SK-N-SH (cell line): Measurements from ENCODE around the gene CA10. TPM values are rescaled to one million over a fixed set of nuclear protein-coding genes. Genes with fewer than 3 reads are reported as not detected.

Source experiments
- CTCF ChIA-PET: fragments of 300-600, 350-600 bp; formaldehyde crosslinking; extraction: SDS; loops from one replicate; lab custom pipeline; 2021; lab: Yijun Ruan, JAX
- POLR2A ChIA-PET: fragments of 350-600 bp; sonication (Branson Sonifier 250); formaldehyde crosslinking; extraction: SDS; loops from one replicate; lab custom pipeline; 2020; ENCODE audit warnings: antibody characterized with exemption, inconsistent platforms; lab: Yijun Ruan, JAX
- DNase-seq: peaks from one replicate; pipeline ENCODE4 v3.0.0; 2012
- H2AFZ ChIP-seq: fragments of 200-600 bp; sonication (generic); 2 replicates; pipeline ENCODE4 v1.8.1; 2016; ENCODE audit warnings: antibody characterized with exemption, mild to moderate bottlenecking, low read depth
- H3F3A ChIP-seq: fragments of 200-600 bp; sonication (generic); replicated peaks from 2 replicates; pipeline ENCODE3; 2016; ENCODE audit warnings: antibody characterized with exemption, mild to moderate bottlenecking; ENCODE audit not compliant: insufficient read depth
- H3K27ac ChIP-seq, 2 experiments: fragments of 200-500 bp in 1 of 2; fragments of 200-600 bp in 1 of 2; sonication (Bioruptor generic) in 1 of 2; sonication (generic), shearing (Covaris generic) in 1 of 2; 2 replicates each; pipeline versions ENCODE4 v1.5.1 to v1.6.1; 2014 to 2016; ENCODE audit warnings: low read depth in 2 of 2, inconsistent platforms in 1 of 2, low read length in 1 of 2, mild to moderate bottlenecking in 1 of 2, mixed read lengths in 1 of 2
- H3K27me3 ChIP-seq: fragments of 200-600 bp; sonication (generic), shearing (Covaris generic); 2 replicates; pipeline ENCODE4 v1.6.1; 2016; ENCODE audit warnings: mixed run types; ENCODE audit not compliant: insufficient read depth
- H3K36me3 ChIP-seq, 2 experiments: fragments of 200-500 bp in 1 of 2; fragments of 200-600 bp in 1 of 2; sonication (Bioruptor generic) in 1 of 2; sonication (generic) in 1 of 2; replicated peaks in 1 of 2; 2 replicates each; pipeline versions ENCODE3 to v1.5.1; 2014 to 2016; ENCODE audit warnings: low read length in 1 of 2, mild to moderate bottlenecking in 1 of 2; ENCODE audit not compliant: insufficient read depth in 2 of 2, control insufficient read depth in 1 of 2
- H3K4me1 ChIP-seq, 2 experiments: fragments of 200-500 bp in 1 of 2; fragments of 200-600 bp in 1 of 2; sonication (Bioruptor generic) in 1 of 2; sonication (generic), shearing (Covaris generic) in 1 of 2; 2 replicates each; pipeline versions ENCODE4 v1.5.1 to v1.6.1; 2014 to 2016; ENCODE audit warnings: low read depth in 1 of 2, low read length in 1 of 2, mixed run types in 1 of 2; ENCODE audit not compliant: insufficient read depth in 2 of 2, control insufficient read depth in 1 of 2
- H3K4me2 ChIP-seq: fragments of 200-600 bp; sonication (generic), shearing (Covaris generic); 2 replicates; pipeline ENCODE4 v1.6.1; 2017; ENCODE audit warnings: mixed run types
- H3K4me3 ChIP-seq, 2 experiments: fragments of 200-500 bp in 1 of 2; fragments of 200-600 bp in 1 of 2; sonication (Bioruptor generic) in 1 of 2; sonication (generic), shearing (Covaris generic) in 1 of 2; 2 replicates each; pipeline versions ENCODE4 v1.5.1 to v1.8.1; 2014 to 2016; ENCODE audit warnings: low read depth in 2 of 2, inconsistent platforms in 1 of 2, low read length in 1 of 2, mild to moderate bottlenecking in 1 of 2, mixed read lengths in 1 of 2, moderate library complexity in 1 of 2
- H3K79me2 ChIP-seq: fragments of 200-600 bp; sonication (generic); 2 replicates; pipeline ENCODE4 v1.8.1; 2017; ENCODE audit warnings: mild to moderate bottlenecking; ENCODE audit not compliant: insufficient read depth
- H3K9ac ChIP-seq: fragments of 200-600 bp; sonication (generic); 2 replicates; pipeline ENCODE4 v1.6.1; 2017; ENCODE audit warnings: mixed run types
- H3K9me2 ChIP-seq: fragments of 200-600 bp; sonication (generic); 2 replicates; pipeline ENCODE4 v1.6.1; 2017; ENCODE audit warnings: mixed run types
- H3K9me3 ChIP-seq: fragments of 200-600 bp; sonication (generic); 2 replicates; pipeline ENCODE4 v1.6.1; 2017; ENCODE audit warnings: mixed run types, mild to moderate bottlenecking, moderate library complexity
- H4K20me1 ChIP-seq: fragments of 200-600 bp; sonication (generic); 2 replicates; pipeline ENCODE4 v1.6.1; 2017; ENCODE audit warnings: mild to moderate bottlenecking, mixed run types; ENCODE audit not compliant: insufficient read depth
- ELF1 ChIP-seq: IDR thresholded peaks from 2 replicates; pipeline ENCODE4 v1.4.0; 2012
- EP300 ChIP-seq, 2 experiments: IDR thresholded peaks; 2 replicates each; pipeline versions ENCODE4 v1.4.0 to v1.6.1; 2012; ENCODE audit warnings: borderline replicate concordance in 1 of 2, low read depth in 1 of 2, low read length in 1 of 2
- EZH2phosphoT487 ChIP-seq: fragments of 200-600 bp; sonication (generic); IDR thresholded peaks from 2 replicates; pipeline ENCODE4 v1.6.1; 2017; ENCODE audit warnings: low read depth, mixed run types, mild to moderate bottlenecking, antibody characterized with exemption, moderate library complexity, borderline replicate concordance
- FOSL2 ChIP-seq: IDR thresholded peaks from 2 replicates; pipeline ENCODE4 v1.4.0; 2012; ENCODE audit warnings: low read depth, mild to moderate bottlenecking, moderate library complexity, borderline replicate concordance
- FOXJ3 ChIP-seq: sonication (generic); formaldehyde crosslinking; IDR thresholded peaks from 2 replicates; pipeline ENCODE4 v1.5.1; 2020; ENCODE audit warnings: mild to moderate bottlenecking, missing genetic modification reagents
- GABPA ChIP-seq: IDR thresholded peaks from 2 replicates; pipeline ENCODE4 v1.4.0; 2012; ENCODE audit warnings: low read depth, mild to moderate bottlenecking
- GATA2 ChIP-seq: sonication (generic); formaldehyde crosslinking; IDR thresholded peaks from 2 replicates; pipeline ENCODE4 v1.5.0; 2020; ENCODE audit warnings: mild to moderate bottlenecking, missing genetic modification reagents
- POLR2AphosphoS5 ChIP-seq: IDR thresholded peaks from 2 replicates; pipeline ENCODE4 v1.6.1; 2012; ENCODE audit warnings: low read depth, low read length
- RCOR1 ChIP-seq: fragments of 150-350 bp; IDR thresholded peaks from 2 replicates; pipeline ENCODE4 v1.6.1; 2017; ENCODE audit warnings: antibody characterized with exemption, low read length
- RXRA ChIP-seq: IDR thresholded peaks from 2 replicates; pipeline ENCODE4 v1.4.0; 2012; ENCODE audit warnings: low read depth, mild to moderate bottlenecking, borderline replicate concordance
- SIN3A ChIP-seq: IDR thresholded peaks from 2 replicates; pipeline ENCODE4 v1.6.1; 2012; ENCODE audit warnings: low read depth, mild to moderate bottlenecking, low read length, moderate library complexity, borderline replicate concordance
- SMC3 ChIP-seq: IDR thresholded peaks from 2 replicates; pipeline ENCODE4 v1.6.1; 2012; ENCODE audit warnings: low read depth, low read length, improper control_type of control experiment
- TAF1 ChIP-seq: IDR thresholded peaks from 2 replicates; pipeline ENCODE4 v1.6.1; 2012; ENCODE audit warnings: low read depth, mild to moderate bottlenecking, low read length, moderate library complexity, borderline replicate concordance
- TCF12 ChIP-seq: IDR thresholded peaks from 2 replicates; pipeline ENCODE4 v1.4.0; 2012
- TEAD4 ChIP-seq: IDR thresholded peaks from 2 replicates; pipeline ENCODE4 v1.4.0; 2012; ENCODE audit warnings: mild to moderate bottlenecking, borderline replicate concordance; ENCODE audit not compliant: insufficient read depth
- YY1 ChIP-seq: IDR thresholded peaks from 2 replicates; pipeline ENCODE4 v1.4.0; 2012; ENCODE audit warnings: low read depth, mild to moderate bottlenecking
- WGBS: methylation state at CpG from one replicate; pipeline ENCODE4 v1.1.6; 2017; ENCODE audit warnings: low lambda C conversion rate; 5-methylcytosine and 5-hydroxymethylcytosine counted together
- polyA plus RNA-seq, 3 experiments: library from polyadenylated mRNA; depleted of rRNA; stranded (reverse); fragments of >200 nt; gene quantifications; 2 replicates each; pipeline ENCODE4 v1.2.3, GENCODE V29; 2012

Gene CA10
- polyA plus RNA-seq, 1 of the 3 experiments (the other 2 are of a cell fraction), result not detected

DNA sequence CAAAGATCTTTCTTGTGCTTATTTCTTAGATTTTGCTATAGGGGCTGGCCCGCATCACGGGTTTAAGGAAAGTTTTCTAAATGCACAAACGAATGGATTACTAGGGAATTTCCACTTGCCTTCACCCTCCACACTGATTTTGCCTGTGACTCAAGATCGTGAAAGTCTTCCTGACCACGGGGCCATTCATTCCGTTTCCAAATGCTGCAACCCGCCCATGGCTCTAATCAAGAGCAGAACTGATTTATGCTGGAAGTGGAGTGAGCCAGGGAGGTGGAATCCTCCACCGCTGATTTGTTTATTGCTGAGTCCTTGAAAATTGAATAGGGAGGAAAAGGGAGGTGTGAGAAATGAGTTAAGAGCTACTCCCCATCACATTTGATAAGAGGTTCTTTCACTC, 52.4 kb downstream of the CA10 start (continued):
- TF ChIP-seq GABPA, result no peak
- TF ChIP-seq RXRA, result no peak
- no peak for TF ChIP-seq YY1
- TF ChIP-seq POLR2AphosphoS5, result no peak

DNA sequence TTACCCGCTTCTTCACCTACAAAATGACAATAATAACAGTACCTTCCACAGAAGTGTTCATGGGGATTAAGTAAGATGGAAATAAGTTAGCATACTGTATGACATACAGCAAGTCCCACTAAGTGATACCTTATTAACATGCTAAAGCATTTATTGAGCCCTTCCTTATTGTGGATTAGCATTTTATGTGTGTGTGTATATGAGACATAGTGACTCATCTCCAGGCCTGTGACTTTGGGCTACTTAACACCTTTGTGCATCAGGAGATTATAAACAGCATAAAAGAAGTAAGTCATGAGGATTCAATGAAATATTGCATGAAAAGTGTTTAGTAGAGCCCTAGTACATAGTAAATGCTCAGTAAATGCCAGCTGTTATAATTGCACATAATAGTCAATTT, 52.9 kb downstream of the CA10 start:
- H2AFZ ChIP-seq, result no peak overlapping the region
- POLR2A ChIA-PET, result no interaction called here
- H3K27me3 ChIP-seq, result no peaks in the 10 kb centered on the region
- H3K79me2 ChIP-seq, result no peaks in the 10 kb centered on the region
- no peaks in the 10 kb centered on the region for H3K4me1 ChIP-seq
- no peak overlapping the region for H3K4me2 ChIP-seq
- no peak overlapping the region for H3K27ac ChIP-seq
- H3K36me3 ChIP-seq, result no peaks in the 10 kb centered on the region
- 60% methylated on average over 1 of the region's 1 CpG for WGBS
- no peaks in the 10 kb centered on the region for H3K9me2 ChIP-seq
- H3K4me3 ChIP-seq, result no peak overlapping the region
- H3F3A ChIP-seq, result no peaks in the 10 kb centered on the region
- no peaks in the 10 kb centered on the region for H4K20me1 ChIP-seq
- CTCF ChIA-PET, result interaction anchor here (0.6 to 5.2 kb wide), 43 partner anchors 7 to 1959 kb away, joined by 3 to 198 read pairs (median 13); no protein-coding TSS in a partner anchor
- TF ChIP-seq FOXJ3, result no peak
- TF ChIP-seq TEAD4, result no peak
- no peak for TF ChIP-seq TCF12
- no peak for TF ChIP-seq GATA2 (CRISPR knock-in tag)
- no peak for TF ChIP-seq ELF1
- TF ChIP-seq EP300 (IDR thresholded peaks at IDR 0.05; ENCODE audit: borderline replicate concordance in 1 of 2, low read depth in 1 of 2, low read length in 1 of 2), result no peak
- TF ChIP-seq FOSL2, result no peak
- TF ChIP-seq TAF1, result no peak
- TF ChIP-seq, all 33 proteins: peak for 0
- DNase-seq, result no peak
- Histone ChIP-seq H3K9ac (no peak overlapping the region), H3K9me3 (no peaks in the 10 kb centered on the region)

DNA sequence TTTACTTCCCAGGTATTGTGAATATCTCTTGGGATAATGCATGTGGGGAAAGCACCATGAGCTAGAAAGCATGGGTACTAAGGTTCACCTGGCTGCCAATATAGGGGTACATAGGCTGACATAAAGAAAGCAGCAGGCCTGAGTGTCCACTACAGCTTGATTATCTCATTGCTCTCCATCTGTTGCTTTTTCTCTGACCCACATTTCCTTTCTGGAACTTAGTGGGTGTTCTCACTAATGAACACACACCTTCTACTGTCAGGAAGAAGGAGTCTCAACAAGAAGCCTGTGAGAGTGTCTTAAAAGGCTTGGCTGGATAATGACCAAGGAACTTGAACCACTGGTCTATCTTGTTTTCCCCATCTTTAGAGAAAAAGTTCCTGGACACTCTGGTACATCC, 62.5 kb downstream of the CA10 start:
- H3K27me3 ChIP-seq, result no peaks in the 10 kb centered on the region
- no peaks in the 10 kb centered on the region for H3F3A ChIP-seq
- POLR2A ChIA-PET, result no interaction called here
- H3K4me3 ChIP-seq, result no peak overlapping the region
- no peak overlapping the region for H2AFZ ChIP-seq
- no peaks in the 10 kb centered on the region for H4K20me1 ChIP-seq
- CTCF ChIA-PET, result interaction anchor here (1.8 kb wide), 1 partner anchor 11 kb away, joined by 11 read pairs; no protein-coding TSS in a partner anchor
- no peaks in the 10 kb centered on the region for H3K4me1 ChIP-seq
- H3K36me3 ChIP-seq, result no peaks in the 10 kb centered on the region
- no peaks in the 10 kb centered on the region for H3K9me3 ChIP-seq
- H3K9me2 ChIP-seq, result no peaks in the 10 kb centered on the region
- no peaks in the 10 kb centered on the region for H3K79me2 ChIP-seq
- TF ChIP-seq SIN3A, result no peak
- TF ChIP-seq, all 33 proteins: peak for 0
- no peak for DNase-seq
- no peak overlapping the region for H3K4me2 ChIP-seq
- H3K9ac ChIP-seq, result no peak overlapping the region
- no peak overlapping the region for H3K27ac ChIP-seq

DNA sequence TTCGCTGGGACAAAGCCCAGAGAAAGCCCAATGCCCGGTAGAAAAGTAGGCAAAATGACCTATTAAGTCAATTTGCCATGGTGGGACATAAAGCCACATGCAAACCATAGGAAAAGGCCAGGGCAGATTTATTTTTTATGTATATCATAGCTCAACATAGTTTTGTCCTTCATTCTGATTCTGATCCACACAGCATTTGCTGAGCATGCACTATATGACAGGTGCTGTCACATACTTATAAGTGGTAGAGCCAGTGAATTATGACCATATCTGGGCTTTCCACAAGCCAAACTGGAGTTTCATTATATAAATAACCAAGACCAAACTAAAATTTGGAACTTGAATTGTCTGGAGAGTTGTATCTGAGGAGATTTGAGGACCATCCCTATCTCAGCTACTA, 74.3 kb downstream of the CA10 start:
- no peak overlapping the region for H2AFZ ChIP-seq
- DNase-seq, result no peak
- H3K27me3 ChIP-seq, result no peaks in the 10 kb centered on the region
- H3K27ac ChIP-seq, result no peak overlapping the region
- no peaks in the 10 kb centered on the region for H3F3A ChIP-seq
- no peak overlapping the region for H3K9ac ChIP-seq
- no peaks in the 10 kb centered on the region for H3K4me1 ChIP-seq
- no peaks in the 10 kb centered on the region for H3K36me3 ChIP-seq
- H4K20me1 ChIP-seq, result no peaks in the 10 kb centered on the region
- 9% methylated on average over 2 of the region's 2 CpGs for WGBS
- POLR2A ChIA-PET, result no interaction called here
- H3K4me2 ChIP-seq, result no peak overlapping the region
- no peak for TF ChIP-seq SIN3A
- TF ChIP-seq SMC3, result no peak
- TF ChIP-seq TAF1, result no peak
- TF ChIP-seq EZH2phosphoT487, result no peak
- TF ChIP-seq RCOR1, result no peak
- H3K9me3 ChIP-seq, result no peaks in the 10 kb centered on the region
- no peaks in the 10 kb centered on the region for H3K79me2 ChIP-seq
- H3K4me3 ChIP-seq, result no peak overlapping the region
- CTCF ChIA-PET, result interaction anchor here (1.0 to 4.6 kb wide), 4 partner anchors 13 to 33 kb away, joined by 3 to 28 read pairs (median 4); no protein-coding TSS in a partner anchor
- no peaks in the 10 kb centered on the region for H3K9me2 ChIP-seq
